ENCODE measurements around the gene LYRM2.
"Not testable (repeated sequence)": the region's sequence is repeated elsewhere in the genome, so short reads cannot be mapped to it uniquely, and the experiment has no call there.

Gene LYRM2

GRCh38 chr6:89644864-89645263 is 6.3 kb upstream of the LYRM2 start:
- no peak for DNase-seq

DNA sequence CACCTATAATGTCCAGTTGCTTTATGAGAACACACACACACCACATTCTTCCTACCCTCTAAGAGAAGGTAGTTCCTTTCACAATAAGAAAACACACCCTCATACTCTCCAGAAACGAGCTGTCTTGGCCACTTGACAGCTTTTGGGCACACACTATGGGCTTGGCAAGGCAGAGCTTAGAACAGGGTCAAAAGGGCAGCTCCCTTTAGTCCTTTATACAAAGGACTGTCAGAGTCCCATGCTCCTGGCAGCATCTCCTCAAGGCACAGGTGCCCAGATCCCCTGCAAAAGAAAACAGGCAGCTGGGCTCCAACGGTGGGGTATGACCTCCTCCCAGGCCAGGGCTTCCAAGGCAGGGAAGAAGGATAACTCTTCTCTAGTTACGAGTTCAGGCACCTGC is 4.9 kb upstream of the LYRM2 start:
- no peak for DNase-seq

DNA sequence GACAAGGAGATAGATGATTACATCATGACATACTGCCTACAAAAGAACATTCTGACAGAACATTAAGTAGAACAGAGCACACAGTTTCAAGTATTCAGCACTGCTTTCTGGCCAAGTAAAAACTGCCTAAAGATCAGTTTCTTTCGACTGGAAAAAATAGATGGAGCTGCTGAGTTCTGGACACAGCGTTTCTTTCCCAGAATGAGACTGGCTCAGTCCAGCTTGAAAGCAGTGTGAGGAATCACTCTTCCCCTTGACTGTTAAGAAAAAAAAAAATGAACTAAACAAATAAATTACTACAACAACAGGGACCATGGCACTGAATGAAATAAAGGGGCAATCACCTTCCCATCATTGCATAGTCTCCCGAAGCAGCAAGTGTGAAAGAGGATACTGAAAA is 4.4 kb upstream of the LYRM2 start:
- DNase-seq = no peak

- DNase-seq = not testable (repeated sequence)
Measured at GRCh38 chr6:89641581-89641980, 3.0 kb upstream of the LYRM2 start.

DNA sequence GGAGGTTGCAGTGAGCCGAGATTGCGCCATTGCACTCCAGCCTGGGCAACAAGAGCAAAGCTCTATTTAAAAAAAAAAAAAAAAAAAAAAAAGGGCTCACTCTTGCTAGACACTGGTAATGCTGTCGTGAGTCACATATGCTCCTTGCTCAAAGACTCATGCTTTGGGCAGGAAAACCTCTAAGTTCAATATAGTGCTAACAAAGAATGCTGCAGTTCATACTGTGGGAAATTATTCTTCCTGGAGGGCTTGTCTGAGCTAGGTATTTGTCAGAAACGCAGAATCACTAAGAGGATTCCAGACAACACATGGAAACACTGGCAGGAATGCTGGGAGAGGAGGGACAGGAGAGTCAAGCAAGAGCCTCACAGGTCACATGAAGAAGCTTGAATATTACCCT is 2.3 kb upstream of the LYRM2 start:
- DNase-seq = no peak

DNA sequence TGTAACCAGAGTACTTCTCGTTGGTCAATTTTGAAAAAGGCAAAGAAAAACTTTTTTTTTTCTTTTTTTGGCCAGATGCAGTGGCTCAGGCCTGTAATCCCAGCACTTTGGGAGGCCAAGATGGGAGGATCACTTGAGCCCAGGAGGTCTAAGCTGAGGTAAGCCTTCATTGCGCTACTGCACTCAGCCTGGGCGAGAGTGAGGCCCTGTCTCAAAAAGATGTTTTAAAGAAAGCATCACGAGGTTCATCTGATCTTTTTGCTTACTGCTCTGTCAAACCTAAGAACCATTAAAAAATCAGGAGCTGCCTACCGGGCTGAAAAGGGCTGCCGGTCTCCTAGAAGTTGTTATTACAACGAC is 607 bp downstream of the LYRM2 start:
- no peak for DNase-seq

DNA sequence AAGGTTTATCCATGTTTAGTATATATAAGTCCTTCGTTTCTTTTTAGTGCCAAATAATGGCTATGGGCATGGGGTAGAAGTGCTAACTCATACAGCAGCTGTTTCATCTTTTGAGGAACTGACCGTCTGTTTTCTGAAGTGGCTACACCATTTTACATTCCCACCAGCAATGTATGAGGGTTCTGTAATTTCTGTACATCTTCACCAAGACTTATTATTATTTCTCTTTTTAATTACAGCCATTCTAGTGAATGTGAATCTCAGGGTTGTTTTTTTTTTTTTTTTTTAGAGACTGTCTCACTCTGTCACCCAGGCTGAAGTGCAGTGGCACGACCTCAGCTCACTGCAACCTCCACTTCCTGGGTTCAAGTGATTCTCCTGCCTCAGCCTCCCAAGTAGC is 2.1 kb downstream of the LYRM2 start:
- not testable (repeated sequence) for DNase-seq

- DNase-seq = no peak
Measured at GRCh38 chr6:89630488-89630887, 8.1 kb downstream of the LYRM2 start.

DNA sequence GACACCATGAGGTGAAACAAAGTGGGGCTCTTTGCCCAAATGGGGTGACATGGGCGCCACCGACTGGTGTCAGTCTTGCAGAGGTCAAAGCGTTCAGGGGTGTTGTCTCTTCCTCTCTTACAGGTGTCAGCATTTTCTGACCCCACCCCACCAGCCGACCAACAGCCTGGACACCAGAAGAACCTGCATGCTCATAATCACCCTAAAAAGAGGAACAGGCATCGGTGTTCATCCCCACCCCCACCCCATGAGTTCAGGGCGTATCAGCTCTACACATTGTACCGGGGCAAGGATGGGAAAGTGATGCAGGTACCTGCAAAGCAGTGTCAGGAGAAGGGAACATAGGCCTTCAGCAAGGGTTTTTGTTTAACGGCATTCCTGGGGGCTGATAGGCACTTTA is 14.8 kb downstream of the LYRM2 start:
- DNase-seq = no peak

GRCh38 chr6:89619567-89619966 is 19.0 kb downstream of the LYRM2 start:
- no peak for DNase-seq

- no peak for DNase-seq
Measured at GRCh38 chr6:89618026-89618425, 20.5 kb downstream of the LYRM2 start.

DNA sequence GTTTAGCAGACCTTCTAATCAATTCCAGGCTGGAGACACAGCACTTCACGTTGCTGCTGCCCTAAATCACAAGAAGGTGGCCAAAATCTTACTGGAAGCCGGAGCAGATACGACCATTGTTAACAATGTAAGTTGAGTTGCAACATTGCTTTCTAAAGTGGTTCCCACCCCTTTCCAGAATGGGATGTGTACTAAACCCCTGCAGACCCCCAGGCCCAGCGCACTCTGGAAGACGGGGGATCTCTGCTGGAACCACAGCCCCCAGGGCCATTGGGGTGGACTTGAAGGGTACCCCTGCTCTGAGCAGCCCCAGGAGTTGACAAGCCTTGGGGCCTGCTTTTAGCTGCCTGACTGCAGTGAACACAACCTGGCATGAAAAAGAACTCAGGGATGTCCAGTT is 22.0 kb downstream of the LYRM2 start:
- no peak for DNase-seq

DNA sequence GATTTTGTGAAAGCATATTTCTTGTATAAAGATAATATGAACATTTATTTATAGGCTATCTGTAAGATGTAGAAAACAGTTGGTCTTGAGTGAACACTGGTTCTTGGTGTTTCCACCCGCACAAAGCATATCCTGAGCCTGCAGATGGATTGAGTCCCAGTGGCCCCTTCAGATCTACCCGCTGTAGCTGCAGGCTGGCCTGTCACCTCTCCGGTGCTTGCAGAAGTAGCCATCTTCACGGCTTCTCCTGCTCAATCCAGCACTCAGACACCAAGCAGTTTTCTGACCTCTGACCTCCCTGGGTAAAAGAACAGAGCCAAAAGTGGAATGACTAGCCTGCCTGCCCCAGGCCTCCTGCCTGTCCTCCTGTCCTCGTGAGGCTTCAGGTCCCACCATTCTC is 22.7 kb downstream of the LYRM2 start:
- DNase-seq = no peak

- no peak for DNase-seq
Measured at GRCh38 chr6:89613790-89614189, 24.8 kb downstream of the LYRM2 start.

GRCh38 chr6:89612121-89612520 is 26.4 kb downstream of the LYRM2 start:
- DNase-seq = no peak

DNA sequence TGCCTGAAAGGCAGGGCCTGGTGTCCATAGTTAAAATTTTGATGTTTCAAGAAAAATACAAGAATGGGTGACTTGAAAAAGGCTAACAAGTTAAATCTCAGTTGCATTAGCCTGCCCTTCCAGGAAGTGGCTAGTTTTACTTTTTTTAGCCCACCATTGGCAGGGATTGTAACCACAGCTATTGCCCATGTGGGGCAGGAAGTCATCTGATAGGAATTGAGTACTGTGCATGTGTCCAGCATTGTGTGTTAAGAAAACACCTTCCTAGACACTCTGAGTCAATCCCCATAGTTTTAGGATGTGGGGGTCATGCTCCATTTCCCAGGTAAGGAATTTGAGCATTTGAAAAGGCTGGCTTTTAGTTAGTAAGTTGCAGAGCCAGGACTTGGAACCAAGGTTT is 26.9 kb downstream of the LYRM2 start:
- DNase-seq = no peak

- DNase-seq = peak; percentile 91
Measured at GRCh38 chr6:89610149-89610642, 28.4 kb downstream of the LYRM2 start.

DNA sequence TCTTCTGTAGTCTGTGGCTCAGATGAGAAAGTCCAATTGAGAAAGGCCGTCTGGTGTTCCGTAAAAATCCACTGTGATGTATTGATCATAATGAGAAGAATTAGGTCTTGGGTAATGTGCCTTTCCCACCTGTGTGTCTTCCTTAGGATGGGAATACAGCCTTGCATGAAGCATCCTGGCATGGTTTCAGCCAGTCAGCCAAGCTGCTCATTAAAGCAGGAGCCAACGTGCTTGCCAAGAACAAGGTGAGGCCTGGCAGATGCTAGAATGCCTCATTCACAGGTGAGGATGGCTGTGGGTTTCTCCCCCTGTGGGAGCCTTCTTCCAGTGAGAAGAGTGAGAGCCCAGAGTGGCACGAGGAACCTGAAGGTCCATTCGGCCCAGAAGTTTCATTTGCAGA is 32.7 kb downstream of the LYRM2 start:
- no peak for DNase-seq

DNA sequence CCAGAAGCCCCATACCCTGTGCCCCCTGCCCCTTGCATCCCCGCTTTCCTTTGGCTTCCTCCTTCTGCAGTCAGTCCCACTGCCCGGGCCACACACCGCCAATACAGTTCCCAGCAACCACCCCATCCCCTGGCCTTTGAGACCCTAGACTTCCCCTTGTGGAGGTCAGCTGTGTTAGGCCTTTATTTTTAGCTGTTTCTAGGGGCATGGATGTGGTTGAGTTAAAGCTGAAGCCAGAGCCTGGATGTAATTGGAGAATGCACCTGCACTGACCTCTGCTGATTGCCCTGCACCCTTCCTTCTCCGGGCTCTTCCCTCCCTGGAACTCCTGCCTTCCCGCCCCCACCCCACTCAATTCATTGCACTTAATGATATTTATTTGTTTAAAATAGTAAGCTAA is 33.9 kb downstream of the LYRM2 start:
- DNase-seq = no peak

- no peak for DNase-seq
Measured at GRCh38 chr6:89602166-89602565, 36.4 kb downstream of the LYRM2 start.

GRCh38 chr6:89599727-89600126 is 38.8 kb downstream of the LYRM2 start:
- DNase-seq = no peak

DNA sequence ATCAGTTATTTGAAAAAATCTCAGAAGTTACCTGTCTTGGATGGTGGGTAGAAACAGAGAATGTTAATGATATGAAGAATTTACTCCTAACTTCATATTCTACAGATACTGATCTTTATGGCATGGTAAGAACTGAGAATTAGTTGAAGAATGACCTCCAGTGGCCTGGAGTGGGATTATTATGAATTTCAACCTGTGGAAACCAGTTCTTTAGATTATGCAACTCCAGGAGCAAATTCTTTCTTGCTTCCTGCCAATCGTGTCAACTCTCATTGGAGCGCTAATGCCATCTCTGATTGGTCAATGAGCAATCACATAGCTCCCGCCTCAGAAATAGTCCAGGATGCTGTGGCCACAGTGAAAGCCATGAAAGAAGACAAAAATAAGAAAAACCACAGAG is 40.6 kb downstream of the LYRM2 start:
- peak; percentile 62 for DNase-seq

DNA sequence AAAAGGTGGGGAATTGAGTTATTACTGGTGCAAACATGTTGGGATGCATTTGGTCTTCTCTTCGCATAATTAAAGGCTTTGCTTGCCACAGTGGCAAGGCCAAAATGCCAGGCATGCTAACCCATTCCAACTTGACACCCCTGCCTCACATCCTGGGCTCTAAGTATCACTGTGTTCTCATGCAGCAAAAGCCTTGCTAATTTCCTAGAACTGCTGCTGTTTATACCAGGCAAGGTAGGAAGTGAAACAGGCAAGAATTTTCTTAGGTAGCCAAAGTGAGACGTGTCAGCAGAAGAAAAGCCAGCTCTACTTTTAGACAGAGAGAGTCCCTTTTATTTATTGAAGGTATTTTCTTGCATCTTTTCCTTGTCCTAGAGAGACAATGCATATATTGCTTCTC is 41.2 kb downstream of the LYRM2 start:
- DNase-seq = no peak

GRCh38 chr6:89596484-89596883 is 42.1 kb downstream of the LYRM2 start:
- DNase-seq = peak; percentile 11

- no peak for DNase-seq
Measured at GRCh38 chr6:89596056-89596455, 42.5 kb downstream of the LYRM2 start.

DNA sequence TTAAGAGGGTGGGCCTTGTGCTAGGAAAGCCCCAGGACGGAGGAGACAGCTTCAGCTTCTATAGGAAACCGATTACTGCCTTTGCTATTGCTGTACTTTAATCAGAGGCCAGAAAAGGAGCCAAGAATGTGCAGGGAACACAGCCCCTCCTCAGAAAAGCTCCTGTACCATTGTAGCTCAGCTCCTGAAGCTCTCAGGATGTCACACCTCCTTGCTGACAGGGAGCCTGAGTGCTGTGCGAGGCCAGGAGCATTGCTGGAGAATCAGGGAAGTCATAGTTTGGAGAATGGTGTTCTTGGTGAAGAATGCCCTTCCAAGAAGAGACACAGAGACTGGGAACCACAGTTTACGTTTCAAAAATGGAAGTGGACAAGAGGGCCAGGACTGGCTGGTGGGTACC is 46.8 kb downstream of the LYRM2 start:
- DNase-seq = no peak

All from hematopoietic multipotent progenitor cell treated with erythropoietin and hydrocortisone succinate and interleukin-3 and kit ligand, for 6 days (in vitro differentiated cells).